WI38 (cell line): Measurements from ENCODE around the gene MARCHF2.

Experiments used
- H3K4me3 ChIP-seq: 2 replicates; pipeline ENCODE4 v1.5.1; 2011; ENCODE audit warnings: low read depth, mild to moderate bottlenecking, control low read depth, low read length
- CTCF ChIP-seq: IDR thresholded peaks from 2 replicates; pipeline ENCODE4 v1.5.1; 2012; ENCODE audit warnings: low read depth, mild to moderate bottlenecking, control low read depth, low read length

The MARCHF2 gene

GRCh38 chr19:8386990-8387389 is 26.1 kb upstream of the MARCHF2 start:
- no peak overlapping the region for H3K4me3 ChIP-seq
- no peak for TF ChIP-seq CTCF

- H3K4me3 ChIP-seq: no peak overlapping the region
- no peak for TF ChIP-seq CTCF
Measured at GRCh38 chr19:8387688-8388611, 25.2 kb upstream of the MARCHF2 start.

GRCh38 chr19:8388612-8388958 is 24.5 kb upstream of the MARCHF2 start:
- H3K4me3 ChIP-seq: no peak overlapping the region
- no peak for TF ChIP-seq CTCF

- no peak for TF ChIP-seq CTCF
- H3K4me3 ChIP-seq: peak within 1 kb of the TSS; percentile 68
Measured at GRCh38 chr19:8389891-8390616, 23.1 kb upstream of the MARCHF2 start, which contains the start of gene RAB11B. Gene RAB11B (plus strand): TSS chr19:8390360. CDS start chr19:8390417, 57 bp downstream.

- H3K4me3 ChIP-seq: peak overlapping the region; percentile 68
- no peak for TF ChIP-seq CTCF
Measured at GRCh38 chr19:8390617-8390981, 22.5 kb upstream of the MARCHF2 start.

- 0 out of 2 replicates have a peak overlapping the region, but pooled peaks have one; percentile 20 for H3K4me3 ChIP-seq
- no peak for TF ChIP-seq CTCF
Measured at GRCh38 chr19:8391198-8392016, 21.7 kb upstream of the MARCHF2 start.
